H9 (cell line): ENCODE measurements around the gene TMOD3. TPM values are rescaled to one million over a fixed set of nuclear protein-coding genes. Genes with fewer than 3 reads are reported as not detected.

ENCODE experiments used
- DNase-seq: peaks from one replicate; pipeline ENCODE4 v3.0.0-alpha.2; 2017
- H2AFZ ChIP-seq: one replicate; pipeline ENCODE4 v1.6.1; 2013; ENCODE audit warnings: mild to moderate bottlenecking, low read length, control low read depth, moderate library complexity
- H2AK5ac ChIP-seq: 2 replicates; pipeline ENCODE4 v1.6.1; 2013; ENCODE audit warnings: low read length, control low read depth, mixed read lengths; ENCODE audit not compliant: insufficient read length
- H2BK120ac ChIP-seq: one replicate; pipeline ENCODE4 v1.6.1; 2013; ENCODE audit warnings: low read depth, mild to moderate bottlenecking, low read length, control low read depth, inconsistent platforms; ENCODE audit not compliant: poor library complexity, severe bottlenecking
- H2BK12ac ChIP-seq: 2 replicates; pipeline ENCODE4 v1.6.1; 2013; ENCODE audit warnings: low read length, control low read depth, mixed read lengths, low read depth; ENCODE audit not compliant: insufficient read length
- H2BK15ac ChIP-seq: 2 replicates; pipeline ENCODE4 v1.6.1; 2013; ENCODE audit warnings: low read depth, low read length, control low read depth
- H2BK20ac ChIP-seq: one replicate; pipeline ENCODE4 v1.6.1; 2013; ENCODE audit warnings: low read depth, mild to moderate bottlenecking, low read length, control low read depth, inconsistent platforms; ENCODE audit not compliant: poor library complexity, severe bottlenecking
- H2BK5ac ChIP-seq: 2 replicates; pipeline ENCODE4 v1.6.1; 2013; ENCODE audit warnings: low read length, control low read depth, mixed read lengths; ENCODE audit not compliant: insufficient read length
- H3K14ac ChIP-seq: 2 replicates; pipeline ENCODE4 v1.6.1; 2013; ENCODE audit warnings: low read length, control low read depth; ENCODE audit not compliant: insufficient read depth
- H3K18ac ChIP-seq: 2 replicates; pipeline ENCODE4 v1.6.1; 2013; ENCODE audit warnings: low read depth, mild to moderate bottlenecking, mixed read lengths, low read length, control low read depth; ENCODE audit not compliant: insufficient read length
- H3K23ac ChIP-seq: 2 replicates; pipeline ENCODE4 v1.6.1; 2013; ENCODE audit warnings: low read length, control low read depth, mixed read lengths, low read depth; ENCODE audit not compliant: insufficient read length
- H3K23me2 ChIP-seq: 2 replicates; pipeline ENCODE4 v1.6.1; 2013; ENCODE audit warnings: low read depth, mild to moderate bottlenecking, mixed read lengths, low read length, control low read depth; ENCODE audit not compliant: insufficient read length, poor library complexity, severe bottlenecking
- H3K27ac ChIP-seq: 2 replicates; pipeline ENCODE4 v1.5.1; 2013; ENCODE audit warnings: low read length, control low read depth, mixed read lengths, low read depth; ENCODE audit not compliant: insufficient read length
- H3K27me3 ChIP-seq: 2 replicates; pipeline ENCODE4 v1.6.1; 2013; ENCODE audit warnings: low read length, control low read depth, inconsistent platforms; ENCODE audit not compliant: insufficient read depth
- H3K4ac ChIP-seq: 2 replicates; pipeline ENCODE4 v1.6.1; 2013; ENCODE audit warnings: low read depth, mild to moderate bottlenecking, control low read depth, inconsistent platforms, low read length, moderate library complexity
- H3K4me1 ChIP-seq: 2 replicates; pipeline ENCODE4 v1.6.1; 2013; ENCODE audit warnings: low read length, control low read depth, inconsistent platforms; ENCODE audit not compliant: insufficient read depth
- H3K4me2 ChIP-seq: 2 replicates; pipeline ENCODE4 v1.6.1; 2013; ENCODE audit warnings: low read length, control low read depth, mixed read lengths; ENCODE audit not compliant: insufficient read length, insufficient read depth
- H3K56ac ChIP-seq: 2 replicates; pipeline ENCODE4 v1.6.1; 2013; ENCODE audit warnings: low read depth, mild to moderate bottlenecking, mixed read lengths, low read length, control low read depth; ENCODE audit not compliant: insufficient read length
- H3K79me1 ChIP-seq: 2 replicates; pipeline ENCODE4 v1.6.1; 2013; ENCODE audit warnings: low read depth, mild to moderate bottlenecking, moderate library complexity, low read length, control low read depth, inconsistent platforms; ENCODE audit not compliant: insufficient read depth, poor library complexity, severe bottlenecking
- H3K79me2 ChIP-seq: 2 replicates; pipeline ENCODE4 v1.6.1; 2013; ENCODE audit warnings: low read length, control low read depth, inconsistent platforms; ENCODE audit not compliant: insufficient read depth
- H3K9ac ChIP-seq: 2 replicates; pipeline ENCODE4 v1.6.1; 2013; ENCODE audit warnings: low read length, control low read depth, mixed read lengths; ENCODE audit not compliant: insufficient read length; ENCODE audit errors: extremely low read depth
- H3K9me3 ChIP-seq: one replicate; pipeline ENCODE4 v1.6.1; 2013; ENCODE audit warnings: low read depth, low read length, inconsistent platforms; ENCODE audit not compliant: control insufficient read depth
- H3T11ph ChIP-seq: one replicate; pipeline ENCODE4 v1.6.1; 2013; ENCODE audit warnings: mild to moderate bottlenecking, low read length, control low read depth, inconsistent platforms
- H4K20me1 ChIP-seq: one replicate; pipeline ENCODE4 v1.6.1; 2013; ENCODE audit not compliant: control insufficient read depth, insufficient read length, insufficient read depth
- H4K5ac ChIP-seq: 2 replicates; pipeline ENCODE4 v1.6.1; 2013; ENCODE audit warnings: low read depth, mild to moderate bottlenecking, mixed read lengths, low read length, control low read depth; ENCODE audit not compliant: insufficient read length
- H4K8ac ChIP-seq: replicated peaks from 2 replicates; pipeline ENCODE4 v1.6.1; 2013; ENCODE audit warnings: low read length, control low read depth, mixed read lengths, low read depth; ENCODE audit not compliant: insufficient read length
- H4K91ac ChIP-seq: 2 replicates; pipeline ENCODE4 v1.6.1; 2013; ENCODE audit warnings: low read depth, mild to moderate bottlenecking, moderate library complexity, mixed read lengths, low read length, control low read depth; ENCODE audit not compliant: insufficient read length
- H3K27ac Mint-ChIP-seq, 3 experiments: 2 replicates in 2 of 3; 3 replicates in 1 of 3; pipeline ENCODE4 v1.8.0; 2020 to 2021; ENCODE audit warnings: mixed read lengths in 3 of 3, mild to moderate bottlenecking in 1 of 3, moderate library complexity in 1 of 3
- H3K27me3 Mint-ChIP-seq: 2 replicates; pipeline ENCODE4 v1.8.0; 2021; ENCODE audit warnings: low read depth, mild to moderate bottlenecking, moderate library complexity, mixed read lengths
- H3K36me3 Mint-ChIP-seq, 3 experiments: 2 replicates in 2 of 3; 3 replicates in 1 of 3; pipeline ENCODE4 v1.8.0; 2020 to 2021; ENCODE audit warnings: low read depth in 3 of 3, mixed read lengths in 3 of 3; ENCODE audit not compliant: insufficient read depth in 1 of 3
- H3K4me1 Mint-ChIP-seq, 2 experiments: 2 replicates each; pipeline ENCODE4 v1.8.0; 2020; ENCODE audit warnings: mixed read lengths in 2 of 2
- H3K4me3 Mint-ChIP-seq, 2 experiments: 2 replicates in 1 of 2; 3 replicates in 1 of 2; pipeline ENCODE4 v1.8.0; 2020 to 2021; ENCODE audit warnings: mild to moderate bottlenecking in 2 of 2, mixed read lengths in 2 of 2, moderate library complexity in 1 of 2
- H3K9me3 Mint-ChIP-seq, 2 experiments: 2 replicates in 1 of 2; 3 replicates in 1 of 2; pipeline ENCODE4 v1.8.0; 2020; ENCODE audit warnings: mild to moderate bottlenecking in 2 of 2, mixed read lengths in 2 of 2, moderate library complexity in 1 of 2
- CTCF ChIP-seq: fragments of 200-600 bp; sonication (generic); conservative IDR thresholded peaks from 3 replicates; pipeline ENCODE4 v1.8.0; 2021; ENCODE audit warnings: antibody characterized with exemption, mild to moderate bottlenecking
- WGBS: extraction: QIAGEN DNeasy Blood & Tissue Kit; methylation state at CpG from one replicate; pipeline ENCODE4 v1.1.7; 2013; ENCODE audit warnings: missing lambda C conversion rate, low lambda C conversion rate, mixed read lengths; ENCODE audit not compliant: insufficient read length; ENCODE audit errors: extremely low coverage; 5-methylcytosine and 5-hydroxymethylcytosine counted together
- total RNA-seq: library from RNA; stranded (reverse); gene quantifications from 2 replicates; pipeline ENCODE4 v1.2.1, GENCODE V29; 2021

Gene TMOD3
- total RNA-seq, 1 experiment from 2014 or later = 24.7 TPM

- H3K4me1 ChIP-seq = no peaks in the 10 kb centered on the region
- no peak overlapping the region for H3K4ac ChIP-seq
- no peak overlapping the region for H2BK12ac ChIP-seq
- H3K4me2 ChIP-seq = no peak overlapping the region
- no peak overlapping the region for H3T11ph ChIP-seq
- no peak overlapping the region for H2BK5ac ChIP-seq
- H3K23ac ChIP-seq = no peak overlapping the region
- no peaks in the 10 kb centered on the region for H3K23me2 ChIP-seq
- no peak overlapping the region for H4K5ac ChIP-seq
- no peak overlapping the region for H3K27ac Mint-ChIP-seq
- H2AK5ac ChIP-seq = no peak overlapping the region
- no peaks in the 10 kb centered on the region for H3K79me2 ChIP-seq
- H3K14ac ChIP-seq = no peak overlapping the region
- H3K27me3 Mint-ChIP-seq = no peaks in the 10 kb centered on the region
- H4K20me1 ChIP-seq = no peaks in the 10 kb centered on the region
- TF ChIP-seq CTCF = no peak
- no peak overlapping the region for H4K8ac ChIP-seq
- H3K79me1 ChIP-seq = no peaks in the 10 kb centered on the region
- WGBS = no CpG with 5 or more reads among the region's 3 CpGs
- H3K56ac ChIP-seq = no peak overlapping the region
- H2BK20ac ChIP-seq = no peak overlapping the region
- no peaks in the 10 kb centered on the region for H3K4me1 Mint-ChIP-seq
- H2BK120ac ChIP-seq = no peak overlapping the region
- no peak overlapping the region for H3K18ac ChIP-seq
- H3K27me3 ChIP-seq = no peaks in the 10 kb centered on the region
- no peak overlapping the region for H4K91ac ChIP-seq
- H3K9me3 ChIP-seq = no peaks in the 10 kb centered on the region
- H3K9me3 Mint-ChIP-seq = no peaks in the 10 kb centered on the region
- no peak overlapping the region for H2BK15ac ChIP-seq
- no peak overlapping the region for H2AFZ ChIP-seq
- DNase-seq = no peak
- no peak overlapping the region for H3K27ac ChIP-seq
- H3K4me3 Mint-ChIP-seq = no peak overlapping the region
- H3K9ac ChIP-seq = no peak overlapping the region
- peaks cover 35 to 88% (median 80%) of the 10 kb centered on the region in 3 experiments; a peak in 6 of 7 replicates for H3K36me3 Mint-ChIP-seq
Observed at GRCh38 chr15:51952805-51953204, 123.4 kb downstream of the TMOD3 start.
